HG02884 (cell line): ENCODE measurements around the gene CDRT15L2.
"Not testable (repeated sequence)": the region's sequence is repeated elsewhere in the genome, so short reads cannot be mapped to it uniquely, and the experiment has no call there.

Experiments used
- ATAC-seq: cut with Tn5 transposase; IDR thresholded peaks from one replicate; pipeline ENCODE4 v1.9.1; 2021; ENCODE audit warnings: mild to moderate bottlenecking, moderate library complexity; ENCODE audit not compliant: unreplicated experiment

CDRT15L2 gene

GRCh38 chr17:20573216-20573615 is 6.3 kb upstream of the CDRT15L2 start:
- ATAC-seq: not testable (repeated sequence)

- not testable (repeated sequence) for ATAC-seq
These were observed 4.5 kb upstream of the CDRT15L2 start for GRCh38 chr17:20575071-20575470.

- not testable (repeated sequence) for ATAC-seq
These were observed 4.5 kb downstream of the CDRT15L2 start for GRCh38 chr17:20583891-20584577.

- ATAC-seq: not testable (repeated sequence)
These were observed 9.4 kb downstream of the CDRT15L2 start for GRCh38 chr17:20588744-20589453.

GRCh38 chr17:20589454-20589810 is 9.9 kb downstream of the CDRT15L2 start:
- ATAC-seq: not testable (repeated sequence)

- ATAC-seq: not testable (repeated sequence)
These were observed 11.5 kb downstream of the CDRT15L2 start for GRCh38 chr17:20591040-20591439.

- ATAC-seq: not testable (repeated sequence)
These were observed 26.0 kb downstream of the CDRT15L2 start for GRCh38 chr17:20605568-20605967.

GRCh38 chr17:20609490-20609889 is 30.0 kb downstream of the CDRT15L2 start:
- not testable (repeated sequence) for ATAC-seq

GRCh38 chr17:20611309-20611708 is 31.8 kb downstream of the CDRT15L2 start:
- ATAC-seq: no peak

- no peak for ATAC-seq
These were observed 33.1 kb downstream of the CDRT15L2 start for GRCh38 chr17:20612635-20613034.

GRCh38 chr17:20613248-20613647 is 33.7 kb downstream of the CDRT15L2 start:
- ATAC-seq: no peak

GRCh38 chr17:20613905-20614304 is 34.4 kb downstream of the CDRT15L2 start:
- ATAC-seq: no peak

GRCh38 chr17:20615461-20615860 is 35.9 kb downstream of the CDRT15L2 start:
- ATAC-seq: not testable (repeated sequence)
